NOMO-1 (cell line): ENCODE results near the gene HIGD1A.

ENCODE experiments used
- DNase-seq, 2 experiments: peaks; one replicate each; lab custom pipeline; 2025; ENCODE audit not compliant: unreplicated experiment in 2 of 2; lab: John Stamatoyannopoulos, UW

The HIGD1A gene

DNA sequence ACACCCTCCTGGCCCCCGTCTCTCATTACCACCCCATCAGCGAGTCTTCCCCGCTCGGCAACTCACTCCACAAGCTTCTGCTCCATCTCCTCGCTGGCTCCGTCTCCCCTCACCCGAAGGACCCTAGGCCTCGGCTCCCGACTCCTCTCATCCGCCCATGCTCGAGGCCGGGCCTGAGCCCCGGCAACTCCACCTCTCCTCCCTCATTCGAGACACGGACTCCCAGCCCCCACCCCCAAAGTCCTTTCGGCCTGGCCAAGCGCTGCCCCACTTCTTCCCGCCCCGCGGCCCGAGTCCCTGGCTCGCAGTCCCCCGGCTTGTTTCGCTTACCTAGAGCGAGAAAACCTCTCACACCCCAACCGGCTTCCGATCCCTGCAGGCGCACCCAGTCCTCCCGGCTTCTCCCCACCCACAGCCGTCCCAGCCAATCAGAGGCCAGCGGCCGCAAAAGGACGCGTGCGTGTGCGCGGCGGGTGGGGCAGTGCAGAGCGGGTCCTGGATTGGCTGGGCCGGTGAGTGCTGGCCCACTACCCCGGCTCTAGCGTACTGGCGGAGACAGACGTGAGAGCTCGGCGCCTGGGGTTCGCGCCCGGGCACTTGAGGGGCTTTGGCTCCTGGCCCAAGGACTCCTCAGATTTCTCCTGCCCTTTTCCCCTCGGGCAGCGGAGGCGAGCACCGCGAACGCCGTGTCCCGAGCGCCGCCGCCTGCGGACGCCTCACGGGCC lies at the start of gene HIGD1A:
Gene HIGD1A, minus strand, starts transcription at position 385 of the 725 bp plus-strand sequence. CDS start 10,237 bp downstream, outside the sequence.
- DNase-seq, result peak; percentile 95 to 99

DNA sequence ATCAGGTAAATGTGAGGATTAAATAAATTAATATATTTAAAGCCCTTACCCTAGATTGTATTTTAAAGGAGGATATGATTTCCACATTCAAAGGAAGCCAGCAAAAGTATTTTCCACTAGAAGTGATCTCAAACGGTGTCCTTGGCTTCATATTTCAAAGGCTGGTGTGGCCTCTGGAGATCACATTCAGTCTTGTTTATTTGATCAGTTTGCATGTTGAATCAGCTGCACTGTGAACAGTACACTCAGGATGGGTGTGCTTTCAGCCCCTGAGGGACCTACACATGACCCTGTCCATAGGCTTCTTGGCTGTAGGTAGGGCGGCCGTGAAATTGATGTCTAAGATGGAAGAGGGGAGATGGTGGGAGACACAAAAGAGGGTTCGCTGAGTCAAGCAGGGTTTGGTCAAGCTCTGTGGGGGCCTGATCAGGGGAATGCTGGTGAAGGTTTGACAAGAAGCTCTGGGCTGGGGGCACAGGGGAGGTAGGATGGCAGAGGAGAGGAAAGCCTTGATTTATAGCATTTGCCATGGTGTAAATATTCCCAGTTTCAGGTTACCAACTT lies 49.5 kb upstream of the HIGD1A start:
- no peak for DNase-seq

DNA sequence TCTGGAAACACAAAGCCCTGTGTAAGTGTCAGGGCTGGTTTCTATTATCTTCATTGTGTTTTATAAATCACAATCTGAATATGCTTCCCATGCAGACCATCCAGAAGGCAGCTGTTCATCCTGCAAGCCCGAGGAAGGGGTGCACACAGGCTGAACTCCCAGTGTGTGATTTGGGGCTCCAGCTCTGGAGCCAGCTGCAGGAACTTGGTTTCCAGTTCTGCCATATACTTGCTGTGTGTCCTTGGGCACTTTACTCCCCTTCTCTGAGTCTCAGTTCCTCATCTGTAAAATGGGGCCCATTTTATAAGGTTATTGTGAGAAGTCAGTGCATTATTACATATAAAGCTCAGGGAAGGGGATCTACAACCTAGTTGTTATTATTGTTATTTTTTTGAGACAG lies 48.8 kb upstream of the HIGD1A start:
- no peak for DNase-seq

DNA sequence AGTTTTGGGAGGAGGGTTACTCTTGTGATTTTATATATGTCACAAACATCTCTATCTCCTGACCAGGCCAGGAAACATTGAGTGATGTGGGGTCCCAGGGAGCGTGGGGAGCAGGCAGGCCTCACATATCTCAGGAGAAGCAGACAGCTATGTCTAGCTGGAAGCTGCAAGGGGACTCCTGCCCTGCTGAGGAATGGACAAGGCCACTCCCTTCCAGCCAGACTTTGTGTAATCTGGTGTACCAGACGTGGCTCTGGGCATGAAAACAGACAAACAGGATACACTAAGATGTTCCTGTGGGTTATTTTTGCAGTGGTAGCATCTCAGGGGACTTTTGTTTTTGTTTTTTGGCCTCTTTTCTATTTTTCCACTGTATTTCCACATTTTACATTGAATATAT lies 48.2 kb upstream of the HIGD1A start:
- no peak for DNase-seq

DNA sequence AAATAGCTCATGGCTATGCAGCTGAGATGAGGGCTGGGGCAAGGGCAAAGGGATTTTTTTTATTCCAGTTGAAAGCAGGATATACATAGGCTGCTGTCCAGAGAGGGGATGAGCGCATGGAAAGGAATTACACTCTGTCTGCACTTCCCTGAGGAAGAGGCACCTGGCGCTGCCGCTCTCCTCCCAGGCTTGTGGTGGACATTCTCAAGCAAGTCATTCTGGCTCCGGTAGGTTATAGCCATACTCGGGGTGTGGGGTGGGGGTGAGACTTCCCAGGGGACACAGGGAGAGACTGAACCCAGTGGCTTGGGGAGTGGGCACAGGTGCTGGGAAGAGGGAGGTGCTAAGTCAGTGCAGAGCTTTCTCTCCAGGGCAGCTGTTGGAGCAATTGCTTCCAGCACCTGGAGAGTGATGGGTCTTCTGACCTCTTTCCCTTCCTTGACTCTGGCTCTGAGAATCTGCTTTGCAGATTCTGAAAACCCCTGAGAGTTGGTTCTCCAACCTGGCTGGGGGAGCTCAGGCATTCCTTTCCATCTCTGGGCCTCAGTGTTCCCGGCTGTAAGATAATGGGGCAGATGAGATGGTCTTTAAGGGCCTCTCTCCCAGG lies 47.0 kb upstream of the HIGD1A start:
- no peak for DNase-seq

DNA sequence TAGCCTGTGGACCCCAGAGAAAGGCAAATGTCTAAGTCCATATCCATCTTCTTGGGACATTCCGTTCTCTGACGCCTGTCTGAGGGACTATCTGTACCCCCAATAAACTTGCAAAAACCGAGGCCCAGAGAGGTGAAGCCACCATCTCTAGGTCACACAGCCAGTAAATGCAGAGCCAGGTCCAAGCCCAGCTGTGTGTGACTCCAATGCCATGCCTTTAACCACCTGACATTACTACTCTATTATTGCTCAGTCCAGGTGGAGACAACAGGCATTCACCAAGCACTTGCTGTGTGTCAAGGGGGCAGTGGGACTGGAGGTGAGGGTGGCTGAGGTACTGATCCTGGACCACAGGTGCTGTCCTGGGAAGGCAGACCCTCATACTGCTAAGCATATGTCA lies 46.0 kb upstream of the HIGD1A start:
- no peak for DNase-seq

DNA sequence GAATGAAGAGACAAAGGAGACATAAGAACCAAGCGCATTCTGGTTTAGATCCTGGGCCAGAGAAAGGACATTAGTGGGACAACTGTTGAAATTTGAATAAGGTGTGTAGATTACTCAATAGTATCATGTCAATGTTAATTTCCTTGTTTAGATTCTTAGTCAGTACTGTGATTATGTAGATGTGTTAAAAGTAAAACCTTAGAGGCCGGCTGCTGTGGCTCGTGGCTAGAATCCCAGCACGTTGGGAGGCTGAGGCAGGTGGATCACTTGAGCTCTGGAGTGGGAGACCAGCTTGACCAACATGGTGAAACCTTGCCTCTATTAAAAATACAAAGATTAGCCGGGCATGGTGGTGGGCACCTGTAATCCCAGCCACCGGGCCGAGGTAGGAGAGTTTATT lies 44.7 kb upstream of the HIGD1A start:
- DNase-seq, result no peak

DNA sequence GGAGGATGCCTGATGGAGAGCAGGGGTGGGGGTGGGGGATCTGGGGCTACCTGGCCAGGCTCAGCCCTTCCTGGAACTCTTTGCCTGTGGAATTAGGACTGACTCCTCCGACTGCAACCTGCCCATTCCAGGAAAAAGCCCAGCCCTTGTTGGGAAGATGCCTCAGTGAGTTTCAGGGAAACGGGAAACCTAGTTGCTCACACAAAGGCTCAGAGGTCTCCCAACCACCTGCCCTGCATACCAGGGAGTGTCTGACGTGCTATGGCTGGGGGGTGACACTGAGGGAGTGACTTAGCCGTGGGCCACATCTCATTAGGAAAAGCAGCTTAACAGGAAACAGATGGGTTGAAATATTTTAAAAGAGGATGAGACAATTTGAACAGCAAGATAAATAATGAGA lies 43.4 kb upstream of the HIGD1A start:
- DNase-seq, result no peak

DNA sequence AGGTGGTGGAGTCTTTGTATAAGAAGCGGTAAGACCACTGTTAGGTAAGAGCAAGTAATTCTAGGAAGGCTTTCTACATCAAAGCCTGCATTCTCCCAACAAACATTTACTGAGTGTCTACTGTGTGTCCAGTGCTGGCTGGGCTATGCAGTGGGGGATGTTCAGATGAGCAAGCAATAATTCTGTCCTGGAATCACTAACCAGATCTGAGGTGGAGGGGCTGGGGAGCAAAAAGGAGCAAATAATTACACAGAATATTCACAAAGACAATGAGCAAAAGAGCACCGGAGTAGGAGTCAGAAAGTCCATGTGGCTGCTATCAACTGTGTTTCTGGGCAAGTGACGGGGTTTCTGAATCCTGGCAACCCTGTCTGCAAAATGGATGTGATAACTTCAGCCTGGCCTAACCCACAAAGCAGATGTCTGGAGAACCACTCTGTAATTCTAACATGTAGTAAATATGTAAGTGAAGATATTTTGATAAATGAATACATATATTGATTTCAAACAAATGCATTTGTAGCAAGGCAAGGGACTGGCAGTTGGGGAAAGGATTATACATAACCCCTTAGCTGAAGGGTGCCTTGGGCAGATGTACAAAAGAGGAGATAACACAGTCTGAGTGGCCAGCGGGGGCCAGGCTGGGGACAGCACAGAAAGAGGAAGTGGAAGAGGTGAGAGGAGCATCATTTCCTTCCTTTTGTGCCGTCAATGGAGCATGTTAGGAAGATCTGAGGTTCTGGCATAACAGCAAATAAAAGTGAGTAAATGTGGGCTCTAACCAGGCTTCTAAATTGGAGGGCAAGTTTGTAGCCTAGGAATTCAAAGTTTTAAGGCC lies 42.6 kb upstream of the HIGD1A start:
- DNase-seq, result peak; percentile 77 to 84

DNA sequence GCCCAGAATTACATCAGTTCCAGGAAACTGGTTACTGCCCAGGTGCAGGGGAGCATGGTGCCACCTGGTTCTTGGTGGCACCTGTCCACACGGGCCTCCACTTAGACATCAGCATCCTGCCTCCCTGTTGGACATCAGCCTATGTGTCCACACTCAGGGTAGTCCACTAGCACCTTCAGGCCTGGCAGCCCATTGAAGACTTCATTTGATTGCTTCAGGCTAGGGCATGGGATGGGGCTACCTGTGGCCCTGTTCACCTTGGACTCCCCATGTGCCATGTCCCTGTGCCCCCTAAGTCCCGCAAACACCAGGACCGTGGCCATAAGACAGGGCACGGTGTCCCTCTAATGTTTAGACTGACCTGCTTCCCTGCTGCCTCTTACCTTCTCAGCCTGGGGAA lies 40.5 kb upstream of the HIGD1A start:
- DNase-seq, result no peak

DNA sequence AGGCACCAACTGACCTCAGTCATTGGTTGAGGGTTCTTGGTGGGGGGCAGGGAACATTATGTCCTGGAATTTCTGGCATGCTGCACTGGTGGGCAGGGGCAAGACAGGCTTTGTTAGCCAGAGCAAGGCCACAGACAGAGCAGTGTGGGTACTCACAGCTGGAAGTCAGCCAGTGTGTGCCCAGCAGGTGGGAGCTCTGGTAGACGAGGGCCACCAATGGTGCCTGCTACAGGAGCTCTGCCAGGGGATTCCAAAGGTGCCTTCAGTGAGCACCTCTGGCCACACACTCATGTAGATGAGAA lies 40.1 kb upstream of the HIGD1A start:
- no peak for DNase-seq

DNA sequence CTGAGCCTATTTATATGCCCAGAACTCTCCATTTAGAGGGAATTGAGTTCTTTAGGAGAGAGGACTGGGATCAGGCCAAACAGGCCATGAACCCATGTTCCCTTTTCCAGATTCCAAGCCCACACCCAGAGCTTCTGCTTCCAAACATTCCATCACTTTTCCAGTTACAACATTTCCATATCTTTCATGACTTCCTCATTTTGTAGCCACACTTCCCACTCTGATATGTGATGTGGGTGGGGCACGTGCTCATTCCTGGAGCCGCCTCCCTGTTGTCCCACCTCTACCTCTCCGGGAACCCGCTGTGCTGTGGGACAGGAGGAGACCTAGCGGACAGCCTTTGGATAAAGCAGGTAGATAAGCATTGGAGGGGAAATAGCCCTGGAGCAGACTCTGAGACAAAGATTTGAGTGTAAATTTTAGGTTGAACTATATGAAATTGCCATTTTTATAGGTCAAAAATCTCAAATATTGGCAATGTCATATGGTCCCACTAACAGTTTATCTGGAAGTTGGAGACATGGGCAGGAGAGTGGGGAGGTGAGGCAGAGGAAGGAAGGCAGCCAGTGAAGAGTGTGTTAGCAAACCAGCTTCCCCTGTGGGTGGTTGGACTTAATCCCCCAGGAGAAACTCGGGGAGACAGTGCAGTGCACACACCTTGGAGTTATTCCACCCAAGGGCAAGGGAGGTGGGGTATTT lies 39.6 kb upstream of the HIGD1A start:
- DNase-seq, result no peak

DNA sequence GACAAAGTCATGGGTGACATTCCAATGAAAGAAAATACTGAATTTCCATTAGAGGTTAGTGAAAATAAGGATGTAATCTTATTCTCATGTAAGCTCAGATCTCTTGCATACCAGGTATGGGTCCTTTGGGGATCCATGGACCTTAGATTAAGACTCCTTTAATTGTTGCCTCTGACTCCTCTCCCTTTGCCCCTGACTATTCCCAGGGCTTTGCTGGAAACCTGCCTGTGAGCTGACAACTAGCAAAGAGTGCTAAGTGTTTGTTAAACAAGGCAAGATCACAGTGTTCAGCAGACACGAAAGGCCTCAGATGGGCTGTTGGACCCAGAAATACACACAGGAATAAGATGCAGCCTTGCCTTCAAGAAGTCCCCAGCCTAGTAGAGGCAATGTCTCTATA lies 37.0 kb upstream of the HIGD1A start:
- no peak for DNase-seq

DNA sequence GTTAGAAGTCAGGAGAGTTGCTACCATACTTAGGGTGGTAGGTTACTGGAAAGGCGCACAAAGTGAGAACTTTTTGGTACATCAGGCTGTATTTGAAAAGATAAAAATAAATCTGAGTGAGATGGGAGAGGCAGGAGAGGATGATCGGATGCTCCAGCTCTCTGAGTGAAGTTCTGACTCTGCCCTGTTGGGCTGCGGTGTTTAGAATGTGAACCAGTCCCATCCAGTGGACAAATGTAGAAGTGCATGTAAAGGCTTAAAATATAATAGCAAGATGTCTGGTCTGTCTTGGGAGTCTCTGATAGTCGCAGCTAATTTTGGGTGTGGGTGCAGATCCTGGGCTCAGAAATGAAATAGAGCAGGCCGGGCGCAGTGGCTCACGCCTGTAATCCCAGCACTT lies 35.3 kb upstream of the HIGD1A start:
- peak; percentile 66 to 83 for DNase-seq

DNA sequence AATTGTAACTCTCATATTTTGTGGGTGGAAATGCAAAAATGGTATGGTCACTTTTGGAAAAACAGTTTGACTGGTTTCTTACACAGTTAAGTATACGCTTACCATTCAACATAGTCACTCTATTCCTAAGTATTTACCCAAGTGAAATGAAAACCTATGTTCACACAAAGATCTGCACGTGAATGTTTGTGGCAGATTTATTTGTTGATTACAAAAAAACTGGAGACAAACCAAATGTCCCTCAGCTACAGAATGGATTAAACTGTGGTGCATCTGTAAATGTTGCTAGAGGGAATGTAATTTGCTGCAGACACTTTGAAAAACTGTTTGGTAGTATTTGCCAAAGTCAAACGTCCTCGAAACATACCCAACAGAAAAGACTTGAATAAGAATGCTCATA lies 34.3 kb upstream of the HIGD1A start:
- no peak for DNase-seq

DNA sequence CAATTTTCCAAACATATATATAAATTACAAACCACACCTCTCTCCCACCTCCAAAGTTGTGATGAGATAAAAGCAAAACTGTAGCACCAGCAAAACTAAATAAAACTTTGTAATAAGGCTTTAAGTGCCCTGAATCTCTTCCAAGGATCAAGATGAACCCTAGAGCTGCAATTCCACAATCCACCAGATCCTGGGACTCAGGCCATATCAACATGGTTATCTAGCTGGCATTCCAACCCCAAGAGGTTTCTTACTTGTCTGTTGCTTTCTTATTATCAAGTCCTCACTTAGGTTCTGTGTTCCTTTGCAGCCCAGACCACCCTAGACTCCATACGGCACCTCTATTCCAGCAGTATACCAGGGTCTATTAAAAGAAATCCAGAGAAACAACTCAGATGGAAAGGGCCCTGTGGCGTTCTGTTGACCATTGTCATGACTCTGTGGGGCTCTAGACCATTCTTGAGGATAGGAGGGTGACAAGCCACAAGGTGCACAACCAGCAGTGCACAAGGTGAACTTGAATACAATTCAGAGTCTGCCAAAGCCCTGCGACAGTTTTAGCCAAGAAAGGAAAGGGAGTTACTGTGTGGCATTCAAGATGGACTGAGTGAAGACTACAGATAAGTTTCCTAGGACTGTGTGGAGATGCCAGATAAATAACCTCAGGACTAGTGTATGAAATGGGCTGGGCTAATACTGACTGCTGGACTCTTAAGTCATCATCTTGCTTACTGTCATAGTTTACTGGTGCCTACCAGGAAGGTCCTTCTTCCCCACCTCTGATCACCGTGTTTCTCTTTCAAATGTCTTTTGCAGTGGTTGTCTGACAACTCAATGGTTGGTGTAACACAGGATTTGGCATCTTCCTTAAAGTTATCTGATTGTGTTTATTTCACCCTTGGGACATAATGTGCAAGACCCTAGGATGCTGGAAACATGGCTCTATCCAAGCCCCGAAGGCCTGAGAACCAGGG lies 32.1 kb upstream of the HIGD1A start:
- DNase-seq, result no peak

DNA sequence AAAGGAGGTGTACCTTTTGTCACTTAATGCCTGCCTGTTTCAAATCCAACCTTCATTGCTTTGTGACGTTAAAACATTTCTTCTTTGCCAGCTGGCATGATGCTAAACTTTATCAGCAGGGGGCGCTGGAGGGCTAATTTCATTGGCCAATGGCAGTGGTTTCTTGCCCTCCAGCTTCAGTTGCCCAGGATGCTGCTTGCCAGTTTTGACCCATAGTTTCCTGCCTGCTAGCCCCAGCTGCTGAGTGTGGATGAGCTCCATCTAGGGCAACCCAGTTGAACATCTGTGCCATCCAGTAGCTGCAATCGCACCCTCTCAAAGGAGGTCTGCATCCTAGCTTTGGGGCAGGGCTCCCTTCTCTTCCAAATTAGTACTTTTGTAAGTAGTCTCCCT lies 27.0 kb upstream of the HIGD1A start:
- DNase-seq, result peak; percentile 73 to 74

DNA sequence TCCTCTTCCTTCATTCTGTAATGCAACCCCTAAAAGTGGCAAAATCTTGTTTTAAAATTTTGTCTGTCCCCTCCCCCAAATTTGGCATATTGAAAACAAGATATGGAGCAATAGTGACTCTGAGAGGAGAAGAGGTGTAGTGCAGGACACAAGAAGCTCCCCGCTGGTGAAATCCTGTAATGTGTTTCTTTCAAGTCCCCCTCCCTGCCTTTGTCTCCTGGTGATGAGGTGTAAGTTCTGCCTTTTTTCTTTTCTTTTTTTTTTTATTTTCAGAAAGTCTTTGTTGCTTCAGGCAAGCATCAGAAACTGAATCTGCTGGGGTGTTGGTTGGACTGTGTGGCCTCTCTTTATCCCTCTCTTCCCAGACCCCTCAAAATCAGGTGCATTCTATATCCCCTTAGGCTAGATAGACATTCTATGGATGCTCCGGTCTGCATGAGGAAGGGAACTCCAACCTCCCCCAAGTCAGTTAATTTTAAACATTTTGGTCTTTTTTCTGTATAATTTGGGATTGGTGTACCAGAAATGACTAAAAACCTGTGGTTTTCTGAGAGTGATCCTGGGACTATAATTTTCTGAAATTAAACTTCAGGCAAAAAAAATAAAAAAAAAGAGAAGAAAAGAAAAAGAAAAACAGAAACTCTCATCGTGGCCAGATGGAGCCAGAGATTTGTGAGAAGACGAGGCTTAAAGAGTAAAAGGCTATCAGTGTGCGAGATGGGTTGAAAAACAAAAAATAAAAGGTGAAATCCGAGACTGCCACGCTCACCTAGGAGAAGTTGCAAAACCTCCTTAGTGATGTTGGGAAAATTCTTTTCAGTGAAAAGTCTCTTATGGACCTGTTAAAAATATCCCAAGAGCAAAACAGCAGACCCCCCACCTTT lies 26.4 kb upstream of the HIGD1A start:
- DNase-seq, result peak; percentile 30 to 37
